ENCODE results near the gene OR2J2. TPM values are rescaled to one million over a fixed set of nuclear protein-coding genes. Genes with fewer than 3 reads are reported as not detected.
"Not testable (repeated sequence)": the region's sequence is repeated elsewhere in the genome, so short reads cannot be mapped to it uniquely, and the experiment has no call there.

The OR2J2 gene
- polyA plus RNA-seq, 2 of the 4 experiments (the other 2 are of a cell fraction) = not detected

DNA sequence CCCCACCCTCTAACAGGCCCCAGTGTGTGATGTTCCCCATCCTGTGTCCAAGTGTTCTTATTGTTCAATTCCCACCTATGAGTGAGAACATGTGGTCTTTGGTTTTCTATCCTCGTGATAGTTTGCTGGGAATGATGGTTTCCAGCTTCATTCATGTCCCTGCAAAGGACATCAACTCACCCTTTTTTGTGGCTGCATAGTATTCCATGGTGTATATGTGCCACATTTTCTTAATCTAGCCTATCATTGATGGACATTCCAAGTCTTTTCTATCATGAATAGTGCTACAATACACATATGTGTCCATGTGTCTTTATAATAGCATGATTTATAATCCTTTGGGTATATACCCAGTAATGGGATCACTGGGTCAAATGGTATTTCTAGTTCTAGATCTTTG, 15.5 kb upstream of the OR2J2 start:
- POLR2A ChIA-PET; H3K9me3 ChIP-seq; FAIRE-seq; DNase-seq (ENCODE audit: low read depth in 1 of 2, low spot score in 1 of 2); H3K4me1 ChIP-seq; CTCF ChIA-PET; H3K4me2 ChIP-seq; H3K4me3 ChIP-seq; ATAC-seq; H3K27ac ChIP-seq: not testable (repeated sequence)
- WGBS (ENCODE audit: missing lambda C conversion rate) = 0% methylated on average over 1 of the region's 1 CpG

- H3K4me1 ChIP-seq; ATAC-seq; H3K4me2 ChIP-seq; CTCF ChIA-PET; H3K4me3 ChIP-seq; H3K9me3 ChIP-seq; DNase-seq (ENCODE audit: low read depth in 1 of 2, low spot score in 1 of 2); H3K27ac ChIP-seq; POLR2A ChIA-PET; FAIRE-seq: not testable (repeated sequence)
- 80% methylated on average over 7 of the region's 29 CpGs for WGBS (ENCODE audit: missing lambda C conversion rate)
Measured at GRCh38 chr6:29159922-29160321, 10.8 kb upstream of the OR2J2 start.

DNA sequence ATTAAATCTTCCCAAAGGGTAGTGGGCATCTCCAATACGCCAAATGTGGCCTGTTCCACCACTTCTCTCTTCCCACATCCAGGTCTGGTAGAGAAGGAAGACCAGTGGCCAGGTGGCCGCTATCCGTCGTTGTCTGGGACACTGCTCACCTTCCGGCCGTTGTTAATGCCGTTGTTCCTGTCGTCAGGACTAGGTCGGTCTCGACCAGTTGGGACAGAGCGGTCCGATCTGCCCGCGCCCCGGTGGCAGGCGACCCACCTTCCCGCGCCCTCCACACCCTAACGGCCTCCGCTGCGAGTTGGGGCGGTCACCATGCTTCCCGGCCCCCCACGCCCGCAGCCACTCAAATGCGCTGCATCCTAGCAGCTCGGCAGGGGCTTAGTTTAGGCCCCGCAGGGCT, 5.1 kb upstream of the OR2J2 start:
- ATAC-seq; H3K4me1 ChIP-seq; H3K4me3 ChIP-seq; CTCF ChIA-PET; POLR2A ChIA-PET; DNase-seq (ENCODE audit: low read depth in 1 of 2, low spot score in 1 of 2); H3K4me2 ChIP-seq; H3K9me3 ChIP-seq; FAIRE-seq; H3K27ac ChIP-seq: not testable (repeated sequence)
- WGBS (ENCODE audit: missing lambda C conversion rate) = 73% methylated on average over 6 of the region's 28 CpGs

GRCh38 chr6:29171736-29172135, 1.0 kb downstream of the OR2J2 start:
- Histone ChIP-seq H3K4me1 (no peaks in the 10 kb centered on the region), H3K4me2 (no peak overlapping the region), H3K27ac (no peak overlapping the region), H3K9me3 (no peaks in the 10 kb centered on the region), H3K4me3 (no peak overlapping the region)
- DNase-seq (ENCODE audit: low read depth in 1 of 2, low spot score in 1 of 2) (no peak), ATAC-seq (no peak), FAIRE-seq (no peak)
- ChIA-PET POLR2A (no interaction called here), CTCF (no interaction called here)
- 0% methylated on average over 1 of the region's 1 CpG for WGBS (ENCODE audit: missing lambda C conversion rate)
- TF ChIP-seq CHD2 (IDR thresholded peaks at IDR 0.05; ENCODE audit: low read length, partially characterized antibody) (no peak), RAD21 (conservative IDR thresholded peaks at IDR 0.05 in 1 of 2, IDR thresholded peaks at IDR 0.05 in 1 of 2) (no peak), HEYL (CRISPR knock-in tag; IDR thresholded peaks at IDR 0.05) (no peak), MAZ (IDR thresholded peaks at IDR 0.05; ENCODE audit: borderline replicate concordance, low read depth, low read length) (no peak), RFX5 (IDR thresholded peaks at IDR 0.05) (no peak), CBX2 (IDR thresholded peaks at IDR 0.05; ENCODE audit: borderline replicate concordance, low read depth) (no peak), ZSCAN20 (CRISPR knock-in tag; IDR thresholded peaks at IDR 0.05) (no peak), JUN (IDR thresholded peaks at IDR 0.05) (no peak), TP53 (CRISPR knock-in tag; IDR thresholded peaks at IDR 0.05) (no peak), ESRRA (IDR thresholded peaks at IDR 0.05; ENCODE audit: borderline replicate concordance, low read length) (no peak), EHMT2 (IDR thresholded peaks at IDR 0.05; ENCODE audit: low read depth) (no peak)
- TF ChIP-seq, protein P1, sequence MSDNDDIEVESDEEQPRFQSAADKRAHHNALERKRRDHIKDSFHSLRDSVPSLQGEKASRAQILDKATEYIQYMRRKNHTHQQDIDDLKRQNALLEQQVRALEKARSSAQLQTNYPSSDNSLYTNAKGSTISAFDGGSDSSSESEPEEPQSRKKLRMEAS (IDR thresholded peaks at IDR 0.05) = no peak
- TF ChIP-seq, protein P2, sequence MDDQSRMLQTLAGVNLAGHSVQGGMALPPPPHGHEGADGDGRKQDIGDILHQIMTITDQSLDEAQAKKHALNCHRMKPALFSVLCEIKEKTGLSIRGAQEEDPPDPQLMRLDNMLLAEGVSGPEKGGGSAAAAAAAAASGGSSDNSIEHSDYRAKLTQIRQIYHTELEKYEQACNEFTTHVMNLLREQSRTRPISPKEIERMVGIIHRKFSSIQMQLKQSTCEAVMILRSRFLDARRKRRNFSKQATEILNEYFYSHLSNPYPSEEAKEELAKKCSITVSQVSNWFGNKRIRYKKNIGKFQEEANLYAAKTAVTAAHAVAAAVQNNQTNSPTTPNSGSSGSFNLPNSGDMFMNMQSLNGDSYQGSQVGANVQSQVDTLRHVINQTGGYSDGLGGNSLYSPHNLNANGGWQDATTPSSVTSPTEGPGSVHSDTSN (IDR thresholded peaks at IDR 0.05) = no peak
- TF ChIP-seq, protein P3, sequence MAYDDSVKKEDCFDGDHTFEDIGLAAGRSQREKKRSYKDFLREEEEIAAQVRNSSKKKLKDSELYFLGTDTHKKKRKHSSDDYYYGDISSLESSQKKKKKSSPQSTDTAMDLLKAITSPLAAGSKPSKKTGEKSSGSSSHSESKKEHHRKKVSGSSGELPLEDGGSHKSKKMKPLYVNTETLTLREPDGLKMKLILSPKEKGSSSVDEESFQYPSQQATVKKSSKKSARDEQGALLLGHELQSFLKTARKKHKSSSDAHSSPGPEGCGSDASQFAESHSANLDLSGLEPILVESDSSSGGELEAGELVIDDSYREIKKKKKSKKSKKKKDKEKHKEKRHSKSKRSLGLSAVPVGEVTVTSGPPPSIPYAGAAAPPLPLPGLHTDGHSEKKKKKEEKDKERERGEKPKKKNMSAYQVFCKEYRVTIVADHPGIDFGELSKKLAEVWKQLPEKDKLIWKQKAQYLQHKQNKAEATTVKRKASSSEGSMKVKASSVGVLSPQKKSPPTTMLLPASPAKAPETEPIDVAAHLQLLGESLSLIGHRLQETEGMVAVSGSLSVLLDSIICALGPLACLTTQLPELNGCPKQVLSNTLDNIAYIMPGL (CRISPR knock-in tag; IDR thresholded peaks at IDR 0.05; ENCODE audit: borderline replicate concordance) = no peak

- FAIRE-seq = no peak
- DNase-seq (ENCODE audit: low read depth in 1 of 2, low spot score in 1 of 2) = no peak
- POLR2A ChIA-PET = no interaction called here
- no peak for ATAC-seq
- no peaks in the 10 kb centered on the region for H3K9me3 ChIP-seq
- TF ChIP-seq, protein P4, sequence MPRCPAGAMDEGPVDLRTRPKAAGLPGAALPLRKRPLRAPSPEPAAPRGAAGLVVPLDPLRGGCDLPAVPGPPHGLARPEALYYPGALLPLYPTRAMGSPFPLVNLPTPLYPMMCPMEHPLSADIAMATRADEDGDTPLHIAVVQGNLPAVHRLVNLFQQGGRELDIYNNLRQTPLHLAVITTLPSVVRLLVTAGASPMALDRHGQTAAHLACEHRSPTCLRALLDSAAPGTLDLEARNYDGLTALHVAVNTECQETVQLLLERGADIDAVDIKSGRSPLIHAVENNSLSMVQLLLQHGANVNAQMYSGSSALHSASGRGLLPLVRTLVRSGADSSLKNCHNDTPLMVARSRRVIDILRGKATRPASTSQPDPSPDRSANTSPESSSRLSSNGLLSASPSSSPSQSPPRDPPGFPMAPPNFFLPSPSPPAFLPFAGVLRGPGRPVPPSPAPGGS (IDR thresholded peaks at IDR 0.05) = no peak
- TF ChIP-seq EP300 (IDR thresholded peaks at IDR 0.05) (no peak), NPAS2 (CRISPR knock-in tag; IDR thresholded peaks at IDR 0.05; ENCODE audit: borderline replicate concordance) (no peak)
- no peak overlapping the region for H3K4me3 ChIP-seq
- H3K4me2 ChIP-seq = no peak overlapping the region
- H3K27ac ChIP-seq = no peak overlapping the region
- H3K4me1 ChIP-seq = no peaks in the 10 kb centered on the region
- CTCF ChIA-PET = no interaction called here
- WGBS (ENCODE audit: missing lambda C conversion rate) = 32% methylated on average over 1 of the region's 1 CpG
Measured at GRCh38 chr6:29183594-29183993, 12.9 kb downstream of the OR2J2 start.

- H3K9me3 ChIP-seq; POLR2A ChIA-PET; H3K4me1 ChIP-seq; H3K4me2 ChIP-seq; ATAC-seq; CTCF ChIA-PET; DNase-seq (ENCODE audit: low read depth in 1 of 2, low spot score in 1 of 2); H3K4me3 ChIP-seq; FAIRE-seq; H3K27ac ChIP-seq: not testable (repeated sequence)
- WGBS (ENCODE audit: missing lambda C conversion rate) = 0% methylated on average over 1 of the region's 1 CpG
Measured at GRCh38 chr6:29188659-29189058, 18.0 kb downstream of the OR2J2 start.
